ENCODE data around the gene NUDT16. TPM values are rescaled to one million over a fixed set of nuclear protein-coding genes. Genes with fewer than 3 reads are reported as not detected.
"Not testable (repeated sequence)": the region's sequence is repeated elsewhere in the genome, so short reads cannot be mapped to it uniquely, and the experiment has no call there.

The NUDT16 gene
- 10 to 100 TPM in 1 of 2 experiments, 1 to 10 TPM in 1; 9.8 to 11.5 TPM for total RNA-seq

- H3K4me3 Mint-ChIP-seq: peak within 1 kb of the TSS; percentile 93
Measured at GRCh38 chr3:131381445-131382291, at the start of gene NUDT16. Gene NUDT16, plus strand, starts transcription at chr3:131381774. Its CDS starts 31 bp downstream, at chr3:131381805.

GRCh38 chr3:131338948-131339640 is 42.5 kb upstream of the NUDT16 start:
- no peak for ATAC-seq
- no peaks in the 10 kb centered on the region for H3K36me3 Mint-ChIP-seq
- no peak for DNase-seq
- peaks cover 5% of the 10 kb centered on the region for H3K27me3 Mint-ChIP-seq
- CTCF ChIA-PET: no interaction called here
- H3K9me3 Mint-ChIP-seq (ENCODE audit: low read depth): peaks cover 2% of the 10 kb centered on the region
- H3K27ac Mint-ChIP-seq: no peak overlapping the region
- no peak overlapping the region for H3K4me3 Mint-ChIP-seq
- no peaks in the 10 kb centered on the region for H3K4me1 Mint-ChIP-seq

More at GRCh38 chr3:131381445-131382291, at the start of gene NUDT16:
- peaks cover 29% of the 10 kb centered on the region for H3K4me1 Mint-ChIP-seq
- H3K27ac Mint-ChIP-seq: peak within 1 kb of the TSS; percentile 92
- ATAC-seq (peak; percentile 99), DNase-seq (peak; percentile 99)
- no peaks in the 10 kb centered on the region for H3K27me3 Mint-ChIP-seq
- no peaks in the 10 kb centered on the region for H3K9me3 Mint-ChIP-seq (ENCODE audit: low read depth)
- CTCF ChIA-PET: interaction anchor here (0.6 to 2.1 kb wide), 6 partner anchors 35 to 348 kb away, joined by 3 to 11 read pairs (median 4); no protein-coding TSS in a partner anchor
- peaks cover 15% of the 10 kb centered on the region for H3K36me3 Mint-ChIP-seq

GRCh38 chr3:131341761-131342160 is 39.8 kb upstream of the NUDT16 start:
- CTCF ChIA-PET: no interaction called here
- ATAC-seq (no peak), DNase-seq (no peak)
- H3K27me3 Mint-ChIP-seq: peaks cover 3% of the 10 kb centered on the region
- no peak overlapping the region for H3K4me3 Mint-ChIP-seq
- no peak overlapping the region for H3K27ac Mint-ChIP-seq
- no peaks in the 10 kb centered on the region for H3K4me1 Mint-ChIP-seq
- peaks cover 2% of the 10 kb centered on the region for H3K9me3 Mint-ChIP-seq (ENCODE audit: low read depth)
- H3K36me3 Mint-ChIP-seq: no peaks in the 10 kb centered on the region

- H3K9me3 Mint-ChIP-seq (ENCODE audit: low read depth): no peaks in the 10 kb centered on the region
- no peaks in the 10 kb centered on the region for H3K27me3 Mint-ChIP-seq
Measured at GRCh38 chr3:131348911-131349310, 32.7 kb upstream of the NUDT16 start.

GRCh38 chr3:131349454-131349853 is 32.1 kb upstream of the NUDT16 start:
- ATAC-seq: no peak
- no peak overlapping the region for H3K4me3 Mint-ChIP-seq
- no peak for DNase-seq
- H3K36me3 Mint-ChIP-seq: no peaks in the 10 kb centered on the region
- no peaks in the 10 kb centered on the region for H3K4me1 Mint-ChIP-seq
- CTCF ChIA-PET: no interaction called here
- H3K27ac Mint-ChIP-seq: no peak overlapping the region
- H3K27me3 Mint-ChIP-seq: no peaks in the 10 kb centered on the region
- no peaks in the 10 kb centered on the region for H3K9me3 Mint-ChIP-seq (ENCODE audit: low read depth)

More at GRCh38 chr3:131348911-131349310, 32.7 kb upstream of the NUDT16 start:
- H3K4me3 Mint-ChIP-seq: no peak overlapping the region
- H3K4me1 Mint-ChIP-seq: no peaks in the 10 kb centered on the region
- H3K27ac Mint-ChIP-seq: no peak overlapping the region
- no peaks in the 10 kb centered on the region for H3K36me3 Mint-ChIP-seq
- CTCF ChIA-PET: no interaction called here
- no peak for DNase-seq
- ATAC-seq: no peak

- Mint-ChIP-seq H3K4me3 (no peak overlapping the region), H3K27ac (no peak overlapping the region), H3K9me3 (ENCODE audit: low read depth) (no peaks in the 10 kb centered on the region), H3K36me3 (no peaks in the 10 kb centered on the region), H3K4me1 (no peaks in the 10 kb centered on the region), H3K27me3 (no peaks in the 10 kb centered on the region)
- ATAC-seq (no peak), DNase-seq (no peak)
- CTCF ChIA-PET: no interaction called here
Measured at GRCh38 chr3:131349946-131350347, 31.6 kb upstream of the NUDT16 start.

GRCh38 chr3:131350506-131350905 is 31.1 kb upstream of the NUDT16 start:
- no peaks in the 10 kb centered on the region for H3K9me3 Mint-ChIP-seq (ENCODE audit: low read depth)
- no peak overlapping the region for H3K27ac Mint-ChIP-seq
- DNase-seq (no peak), ATAC-seq (no peak)
- H3K4me1 Mint-ChIP-seq: no peaks in the 10 kb centered on the region
- H3K27me3 Mint-ChIP-seq: no peaks in the 10 kb centered on the region
- no peaks in the 10 kb centered on the region for H3K36me3 Mint-ChIP-seq
- CTCF ChIA-PET: no interaction called here
- H3K4me3 Mint-ChIP-seq: no peak overlapping the region

- CTCF ChIA-PET: no interaction called here
- no peak for ATAC-seq
- no peaks in the 10 kb centered on the region for H3K4me1 Mint-ChIP-seq
- H3K36me3 Mint-ChIP-seq: no peaks in the 10 kb centered on the region
- H3K4me3 Mint-ChIP-seq: no peak overlapping the region
- no peak for DNase-seq
- no peaks in the 10 kb centered on the region for H3K9me3 Mint-ChIP-seq (ENCODE audit: low read depth)
- H3K27ac Mint-ChIP-seq: no peak overlapping the region
- no peaks in the 10 kb centered on the region for H3K27me3 Mint-ChIP-seq
Measured at GRCh38 chr3:131353016-131353877, 28.3 kb upstream of the NUDT16 start.

- H3K9me3 Mint-ChIP-seq (ENCODE audit: low read depth): no peaks in the 10 kb centered on the region
- CTCF ChIA-PET: no interaction called here
- no peaks in the 10 kb centered on the region for H3K36me3 Mint-ChIP-seq
- H3K27ac Mint-ChIP-seq: no peak overlapping the region
- no peak overlapping the region for H3K4me3 Mint-ChIP-seq
- DNase-seq: no peak
- no peaks in the 10 kb centered on the region for H3K4me1 Mint-ChIP-seq
- H3K27me3 Mint-ChIP-seq: no peaks in the 10 kb centered on the region
- no peak for ATAC-seq
Measured at GRCh38 chr3:131353986-131354385, 27.6 kb upstream of the NUDT16 start.

- CTCF ChIA-PET: no interaction called here
Measured at GRCh38 chr3:131356006-131356595, 25.5 kb upstream of the NUDT16 start.

GRCh38 chr3:131357275-131357674 is 24.3 kb upstream of the NUDT16 start:
- H3K36me3 Mint-ChIP-seq: peaks cover under 1% of the 10 kb centered on the region
- DNase-seq: no peak
- CTCF ChIA-PET: no interaction called here
- H3K4me3 Mint-ChIP-seq: no peak overlapping the region
- peaks cover 8% of the 10 kb centered on the region for H3K27me3 Mint-ChIP-seq
- no peak overlapping the region for H3K27ac Mint-ChIP-seq
- no peaks in the 10 kb centered on the region for H3K9me3 Mint-ChIP-seq (ENCODE audit: low read depth)
- H3K4me1 Mint-ChIP-seq: peaks cover 9% of the 10 kb centered on the region
- no peak for ATAC-seq

More at GRCh38 chr3:131356006-131356595, 25.5 kb upstream of the NUDT16 start:
- peaks cover 1% of the 10 kb centered on the region for H3K4me1 Mint-ChIP-seq
- ATAC-seq: no peak
- H3K36me3 Mint-ChIP-seq: no peaks in the 10 kb centered on the region
- no peaks in the 10 kb centered on the region for H3K9me3 Mint-ChIP-seq (ENCODE audit: low read depth)
- no peak overlapping the region for H3K4me3 Mint-ChIP-seq
- DNase-seq: no peak
- H3K27me3 Mint-ChIP-seq: peaks cover 4% of the 10 kb centered on the region
- H3K27ac Mint-ChIP-seq: no peak overlapping the region

- H3K27me3 Mint-ChIP-seq: peaks cover 25% of the 10 kb centered on the region
- ATAC-seq: no peak
- H3K9me3 Mint-ChIP-seq (ENCODE audit: low read depth): no peaks in the 10 kb centered on the region
- H3K4me3 Mint-ChIP-seq: no peak overlapping the region
- no peak for DNase-seq
- H3K27ac Mint-ChIP-seq: no peak overlapping the region
- H3K36me3 Mint-ChIP-seq: peaks cover 3% of the 10 kb centered on the region
- CTCF ChIA-PET: no interaction called here
- peaks cover 13% of the 10 kb centered on the region for H3K4me1 Mint-ChIP-seq
Measured at GRCh38 chr3:131360191-131360755, 21.3 kb upstream of the NUDT16 start.

- H3K4me1 Mint-ChIP-seq: peaks cover 13% of the 10 kb centered on the region
- H3K27me3 Mint-ChIP-seq: peaks cover 32% of the 10 kb centered on the region
- H3K9me3 Mint-ChIP-seq (ENCODE audit: low read depth); H3K4me3 Mint-ChIP-seq; ATAC-seq; DNase-seq; CTCF ChIA-PET; H3K36me3 Mint-ChIP-seq; H3K27ac Mint-ChIP-seq: not testable (repeated sequence)
Measured at GRCh38 chr3:131361066-131361463, 20.5 kb upstream of the NUDT16 start.

Data from activated CD8-positive, alpha-beta memory T cell treated with anti-CD3 and anti-CD28 coated beads, Interleukin-2, amount 10 ng/mL, durations not matched to agents 7 days and 5 days (primary cell).